GM04504 (cell line): Measurements from ENCODE around the gene ASIC1.
A peak's percentile ranks its signal among the peaks of the same experiment; 100 is the strongest.

Experiments used
- DNase-seq: peaks from one replicate; pipeline ENCODE4 v3.0.0-alpha.2; 2012; ENCODE audit warnings: low read depth

ASIC1 gene

GRCh38 chr12:50110127-50110761 lies 52.8 kb downstream of the ASIC1 start:
- DNase-seq: no peak

- no peak for DNase-seq
Measured at GRCh38 chr12:50110762-50111351, 53.5 kb downstream of the ASIC1 start.

- no peak for DNase-seq
Measured at GRCh38 chr12:50111395-50111692, 53.9 kb downstream of the ASIC1 start.

GRCh38 chr12:50111693-50112455 lies 54.5 kb downstream of the ASIC1 start, which contains the start of gene COX14:
Gene COX14, plus strand, starts transcription at chr12:50112236. Its CDS starts 7,808 bp downstream, at chr12:50120044.
- DNase-seq: peak; percentile 99

- no peak for DNase-seq
Measured at GRCh38 chr12:50112456-50113218, 55.2 kb downstream of the ASIC1 start.

- DNase-seq: no peak
Measured at GRCh38 chr12:50117057-50117622, 59.7 kb downstream of the ASIC1 start.

GRCh38 chr12:50119387-50119786 lies 62.0 kb downstream of the ASIC1 start:
- DNase-seq: no peak

GRCh38 chr12:50120521-50120920 lies 63.1 kb downstream of the ASIC1 start:
- DNase-seq: no peak

- DNase-seq: no peak
Measured at GRCh38 chr12:50120953-50121352, 63.6 kb downstream of the ASIC1 start.

GRCh38 chr12:50121641-50122040 lies 64.2 kb downstream of the ASIC1 start:
- DNase-seq: no peak

GRCh38 chr12:50123203-50123602 lies 65.8 kb downstream of the ASIC1 start:
- DNase-seq: no peak

- DNase-seq: no peak
Measured at GRCh38 chr12:50127546-50127945, 70.2 kb downstream of the ASIC1 start.

GRCh38 chr12:50129290-50129689 lies 71.9 kb downstream of the ASIC1 start:
- no peak for DNase-seq

- peak; percentile 35 for DNase-seq
Measured at GRCh38 chr12:50132505-50133135, 75.2 kb downstream of the ASIC1 start.
